Gastrocnemius medialis (tissue), 4 donors: ENCODE measurements around the gene SMAD4. TPM values are rescaled to one million over a fixed set of nuclear protein-coding genes. Genes with fewer than 3 reads are reported as not detected.

ENCODE experiments used
- ATAC-seq, 2 donors: fragments of 150-250 bp; one replicate each; pipeline ENCODE4 v1.9.1; 2016
- DNase-seq, 2 donors: peaks; one replicate each; pipeline ENCODE4 v3.0.0-alpha.2; 2019
- H3K27ac ChIP-seq, 4 donors: fragments of 200-600 bp; sonication (generic); 1 replicate in 1 of 4; 2 replicates in 3 of 4; pipeline ENCODE4 v1.5.1; 2016 to 2018; ENCODE audit warnings: mild to moderate bottlenecking in 2 of 4, moderate library complexity in 1 of 4
- H3K27me3 ChIP-seq, 3 donors: fragments of 200-600 bp; sonication (generic) in 2 of 3; 1 replicate in 1 of 3; 2 replicates in 2 of 3; pipeline versions ENCODE4 v1.5.1 to v1.6.0; 2016 to 2019; ENCODE audit warnings: mild to moderate bottlenecking in 1 of 3, moderate library complexity in 1 of 3
- H3K36me3 ChIP-seq, 2 donors: fragments of 200-600 bp; sonication (generic) in 1 of 2; one replicate each; pipeline ENCODE4 v1.5.1; 2017 to 2018
- H3K4me1 ChIP-seq, 2 donors: fragments of 200-600 bp; sonication (generic) in 1 of 2; one replicate each; pipeline ENCODE4 v1.5.1; 2016 to 2017; ENCODE audit warnings: mild to moderate bottlenecking in 2 of 2
- H3K4me3 ChIP-seq, 4 donors: fragments of 200-600 bp; sonication (generic) in 3 of 4; 1 replicate in 1 of 4; 2 replicates in 3 of 4; pipeline ENCODE4 v1.5.1; 2016 to 2019; ENCODE audit warnings: mild to moderate bottlenecking in 2 of 4
- H3K9me3 ChIP-seq, 3 donors: fragments of 200-600 bp; sonication (generic) in 2 of 3; 1 replicate in 1 of 3; 2 replicates in 2 of 3; pipeline ENCODE4 v1.5.1; 2016 to 2019
- POLR2A ChIP-seq, 2 donors: fragments of 450-650 bp; IDR thresholded peaks; one replicate each; pipeline ENCODE4 v1.6.1; 2017; ENCODE audit warnings: antibody characterized with exemption in 2 of 2, mild to moderate bottlenecking in 2 of 2, moderate library complexity in 2 of 2
- in situ Hi-C, 4 donors: fragments of 200-750 bp; cut with MboI; loops; one replicate each; pipeline versions ENCODE4 v1.15.0 to v1.8.0; 2017; ENCODE audit warnings: low sequenced_read_pairs in 4 of 4
- intact Hi-C: fragments of 100-400 bp; cut with DNase I; formaldehyde crosslinking; loops from one replicate; pipeline ENCODE4 v1.15.1; 2023; ENCODE audit warnings: low total_unique reads
- total RNA-seq, 4 donors: library from RNA; depleted of rRNA; stranded (reverse); fragments of >200 nt; gene quantifications; one replicate each; pipeline versions ENCODE4 v1.1.0 to v1.2.3, GENCODE V29; 2016
- TF ChIP-seq, protein P1 (sequence below), 5 experiments: fragments of 450-650 bp in 3 of 5; fragments of 200-600 bp in 2 of 5; sonication (generic) in 2 of 5; IDR thresholded peaks in 4 of 5; conservative IDR thresholded peaks in 1 of 5; 1 replicate in 4 of 5; 2 replicates in 1 of 5; pipeline ENCODE4 v1.5.1; 2016 to 2019; ENCODE audit warnings: antibody characterized with exemption in 5 of 5, mild to moderate bottlenecking in 3 of 5, moderate library complexity in 3 of 5

Gene SMAD4
- total RNA-seq, 4 donors from 2014 or later = 148 to 210 (median 168) TPM

DNA sequence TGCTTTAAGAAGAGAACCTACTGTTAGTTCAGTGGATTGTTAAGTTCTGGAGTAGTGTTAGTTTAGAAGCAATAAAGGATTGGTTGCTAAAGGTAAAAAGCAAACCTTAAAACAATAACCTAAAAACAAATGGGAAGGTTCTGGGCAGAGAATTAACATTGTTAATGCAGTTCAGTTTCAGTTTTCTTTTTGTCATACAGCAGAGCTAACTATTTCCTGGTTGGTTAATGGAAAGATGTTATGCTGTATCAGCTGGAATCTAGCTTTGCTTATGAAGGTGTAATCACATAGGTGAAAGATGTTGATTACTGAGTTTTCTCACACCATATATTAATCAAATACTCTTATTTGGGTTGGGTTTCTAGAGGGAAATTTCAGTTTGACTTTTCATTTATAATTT, 23.8 kb downstream of the SMAD4 start:
- Histone ChIP-seq H3K27ac (no peak overlapping the region), H3K36me3 (peaks cover 0 to 43% of the 10 kb centered on the region in 2 donors), H3K4me3 (no peak overlapping the region), H3K4me1 (peaks cover 0 to 3% of the 10 kb centered on the region in 2 donors), H3K9me3 (no peaks in the 10 kb centered on the region), H3K27me3 (no peaks in the 10 kb centered on the region)
- ATAC-seq (no peak), DNase-seq (no peak)
- intact Hi-C loops (no loop called here), in situ Hi-C loops (loop anchor here in 1 of 4 donors (5.0 kb wide), 1 partner anchor 237 kb away; no protein-coding TSS in a partner anchor)
- TF ChIP-seq, protein P1, sequence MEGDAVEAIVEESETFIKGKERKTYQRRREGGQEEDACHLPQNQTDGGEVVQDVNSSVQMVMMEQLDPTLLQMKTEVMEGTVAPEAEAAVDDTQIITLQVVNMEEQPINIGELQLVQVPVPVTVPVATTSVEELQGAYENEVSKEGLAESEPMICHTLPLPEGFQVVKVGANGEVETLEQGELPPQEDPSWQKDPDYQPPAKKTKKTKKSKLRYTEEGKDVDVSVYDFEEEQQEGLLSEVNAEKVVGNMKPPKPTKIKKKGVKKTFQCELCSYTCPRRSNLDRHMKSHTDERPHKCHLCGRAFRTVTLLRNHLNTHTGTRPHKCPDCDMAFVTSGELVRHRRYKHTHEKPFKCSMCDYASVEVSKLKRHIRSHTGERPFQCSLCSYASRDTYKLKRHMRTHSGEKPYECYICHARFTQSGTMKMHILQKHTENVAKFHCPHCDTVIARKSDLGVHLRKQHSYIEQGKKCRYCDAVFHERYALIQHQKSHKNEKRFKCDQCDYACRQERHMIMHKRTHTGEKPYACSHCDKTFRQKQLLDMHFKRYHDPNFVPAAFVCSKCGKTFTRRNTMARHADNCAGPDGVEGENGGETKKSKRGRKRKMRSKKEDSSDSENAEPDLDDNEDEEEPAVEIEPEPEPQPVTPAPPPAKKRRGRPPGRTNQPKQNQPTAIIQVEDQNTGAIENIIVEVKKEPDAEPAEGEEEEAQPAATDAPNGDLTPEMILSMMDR (IDR thresholded peaks at IDR 0.05 in 4 of 5, conservative IDR thresholded peaks at IDR 0.05 in 1 of 5) = no peak
- TF ChIP-seq POLR2A (IDR thresholded peaks at IDR 0.05) = no peak

DNA sequence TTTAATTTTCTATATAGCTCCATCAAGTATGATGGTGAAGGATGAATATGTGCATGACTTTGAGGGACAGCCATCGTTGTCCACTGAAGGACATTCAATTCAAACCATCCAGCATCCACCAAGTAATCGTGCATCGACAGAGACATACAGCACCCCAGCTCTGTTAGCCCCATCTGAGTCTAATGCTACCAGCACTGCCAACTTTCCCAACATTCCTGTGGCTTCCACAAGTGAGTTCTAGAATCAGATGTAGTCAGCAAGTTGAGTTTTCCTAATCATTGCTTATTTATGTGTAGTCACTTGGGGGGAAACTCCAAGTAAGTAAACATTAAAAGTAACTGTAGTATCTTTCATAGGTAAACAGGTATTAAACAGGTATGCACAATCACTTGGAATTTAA, 24.8 kb downstream of the SMAD4 start:
- no peak for ATAC-seq
- in situ Hi-C loops = loop anchor here in 1 of 4 donors (5.0 kb wide), 1 partner anchor 237 kb away; no protein-coding TSS in a partner anchor
- no peak overlapping the region for H3K27ac ChIP-seq
- H3K4me3 ChIP-seq = no peak overlapping the region
- H3K27me3 ChIP-seq = no peaks in the 10 kb centered on the region
- no peaks in the 10 kb centered on the region for H3K9me3 ChIP-seq
- no peak for TF ChIP-seq POLR2A (IDR thresholded peaks at IDR 0.05)
- TF ChIP-seq, protein P1 (IDR thresholded peaks at IDR 0.05 in 4 of 5, conservative IDR thresholded peaks at IDR 0.05 in 1 of 5) = no peak
- peaks cover 0 to 43% of the 10 kb centered on the region in 2 donors for H3K36me3 ChIP-seq
- no peak for DNase-seq
- intact Hi-C loops = no loop called here
- H3K4me1 ChIP-seq = peaks cover 0 to 3% of the 10 kb centered on the region in 2 donors

DNA sequence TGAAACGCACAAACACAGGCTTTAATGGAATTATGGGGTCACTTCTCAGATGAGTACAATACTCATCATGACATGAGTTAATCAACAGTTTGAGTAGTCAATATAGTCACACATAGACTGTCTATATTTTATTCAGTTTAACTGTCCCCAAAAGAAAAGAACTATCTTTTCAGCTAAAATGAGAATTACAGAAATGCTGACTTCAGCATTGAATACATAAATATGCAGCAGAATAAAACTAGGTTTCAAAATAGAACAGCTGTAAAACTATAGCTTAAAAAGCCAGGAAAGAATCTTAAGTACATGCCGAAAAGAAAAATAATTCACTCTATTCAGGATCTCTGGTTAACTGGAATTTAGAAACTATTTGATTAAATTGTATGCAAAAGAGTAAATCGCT, 30.0 kb downstream of the SMAD4 start:
- no peaks in the 10 kb centered on the region for H3K27me3 ChIP-seq
- H3K4me1 ChIP-seq = no peaks in the 10 kb centered on the region
- in situ Hi-C loops (no loop called here), intact Hi-C loops (no loop called here)
- H3K9me3 ChIP-seq = no peaks in the 10 kb centered on the region
- no peak overlapping the region for H3K27ac ChIP-seq
- ATAC-seq (no peak), DNase-seq (no peak)
- TF ChIP-seq POLR2A (IDR thresholded peaks at IDR 0.05) = no peak
- TF ChIP-seq, protein P1 (IDR thresholded peaks at IDR 0.05 in 4 of 5, conservative IDR thresholded peaks at IDR 0.05 in 1 of 5) = no peak
- peaks cover 0 to 62% of the 10 kb centered on the region in 2 donors for H3K36me3 ChIP-seq
- no peak overlapping the region for H3K4me3 ChIP-seq

DNA sequence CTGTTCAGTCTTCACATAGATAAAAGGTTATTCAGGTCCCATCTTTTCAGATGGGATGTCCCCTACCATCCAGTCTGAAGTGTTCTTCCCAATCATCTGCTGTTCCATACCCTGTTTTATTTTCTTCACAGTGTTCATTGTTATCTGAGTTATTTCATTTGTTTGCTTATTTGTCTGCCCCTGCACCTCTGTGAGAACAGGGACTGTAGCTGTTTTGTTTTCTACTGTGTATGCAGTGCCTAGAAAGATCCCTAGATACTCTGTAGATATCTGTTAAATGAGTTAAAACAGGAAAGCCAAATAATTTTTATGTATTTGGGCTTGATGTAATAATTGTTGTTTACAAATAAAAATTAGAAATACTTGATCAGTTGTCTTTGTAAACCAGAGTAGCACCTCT, 34.2 kb downstream of the SMAD4 start:
- in situ Hi-C loops (no loop called here), intact Hi-C loops (no loop called here)
- no peaks in the 10 kb centered on the region for H3K9me3 ChIP-seq
- H3K27me3 ChIP-seq = no peaks in the 10 kb centered on the region
- ATAC-seq = no peak
- H3K4me1 ChIP-seq = peaks cover 0 to 6% of the 10 kb centered on the region in 2 donors
- no peak overlapping the region for H3K27ac ChIP-seq
- TF ChIP-seq, protein P1 (IDR thresholded peaks at IDR 0.05 in 4 of 5, conservative IDR thresholded peaks at IDR 0.05 in 1 of 5) = no peak
- TF ChIP-seq POLR2A (IDR thresholded peaks at IDR 0.05) = no peak
- no peak overlapping the region for H3K4me3 ChIP-seq
- peaks cover 0 to 67% of the 10 kb centered on the region in 2 donors for H3K36me3 ChIP-seq
- DNase-seq = no peak

DNA sequence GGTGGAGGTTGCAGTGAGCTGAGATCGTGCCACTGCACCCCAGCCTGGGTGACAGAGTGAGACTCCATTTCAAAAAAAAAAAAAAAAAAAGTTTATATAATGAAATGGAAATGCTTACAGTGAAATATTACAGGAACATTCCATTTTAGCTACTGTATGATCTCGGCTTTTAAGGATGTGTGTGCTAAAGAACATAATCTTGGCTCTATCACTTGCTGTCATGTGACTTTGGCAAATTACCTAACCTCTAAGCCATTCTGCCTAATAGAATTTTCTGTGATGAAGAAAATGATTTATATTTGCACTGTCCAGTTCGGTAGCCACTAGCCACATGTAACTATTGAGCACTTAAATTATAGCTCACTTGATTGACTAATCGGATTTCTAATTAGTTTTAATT, 36.3 kb downstream of the SMAD4 start:
- ATAC-seq = no peak
- peak overlapping the region in 1 of 4 donors; percentile 5 for H3K27ac ChIP-seq
- TF ChIP-seq, protein P1 (IDR thresholded peaks at IDR 0.05 in 4 of 5, conservative IDR thresholded peaks at IDR 0.05 in 1 of 5) = no peak
- no peak for TF ChIP-seq POLR2A (IDR thresholded peaks at IDR 0.05)
- H3K4me3 ChIP-seq = no peak overlapping the region
- no peaks in the 10 kb centered on the region for H3K27me3 ChIP-seq
- H3K4me1 ChIP-seq = peaks cover 15 to 23% of the 10 kb centered on the region in 2 donors
- intact Hi-C loops = no loop called here
- in situ Hi-C loops = no loop called here
- no peaks in the 10 kb centered on the region for H3K9me3 ChIP-seq
- no peak for DNase-seq
- H3K36me3 ChIP-seq = peaks cover 0 to 56% of the 10 kb centered on the region in 2 donors
